Pancreas (tissue), 10 donors: ENCODE measurements around the gene JSRP1. TPM values are rescaled to one million over a fixed set of nuclear protein-coding genes. Genes with fewer than 3 reads are reported as not detected.

Source experiments
- ATAC-seq, 4 donors: fragments of 200-7000 bp; cut with Tn5 transposase; one replicate each; pipeline versions ENCODE4 v1.8.0 to v1.9.1; 2020; ENCODE audit warnings: mild to moderate bottlenecking in 4 of 4, moderate library complexity in 4 of 4
- DNase-seq, 6 donors: peaks; one replicate each; pipeline ENCODE4 v3.0.0-alpha.2; 2020
- FAIRE-seq: peaks from 2 replicates; lab custom pipeline; 2012; peaks lifted over from hg19 to GRCh38; lab: Jason Lieb, UNC
- H3K27ac ChIP-seq, 4 donors: fragments of 200-600 bp; sonication (generic); 1 replicate in 3 of 4; 2 replicates in 1 of 4; pipeline versions ENCODE4 v1.5.0 to v1.8.0; 2020
- H3K27me3 ChIP-seq, 4 donors: fragments of 200-600 bp; one replicate each; pipeline ENCODE4 v1.8.0; 2021
- H3K36me3 ChIP-seq, 3 donors: fragments of 200-600 bp; sonication (generic) in 1 of 3; one replicate each; pipeline versions ENCODE4 v1.5.0 to v1.8.0; 2020 to 2021
- H3K4me1 ChIP-seq, 3 donors: fragments of 200-600 bp; one replicate each; pipeline ENCODE4 v1.8.0; 2021
- H3K4me3 ChIP-seq, 4 donors: fragments of 200-600 bp; sonication (generic) in 2 of 4; one replicate each; pipeline versions ENCODE4 v1.5.0 to v1.8.0; 2020 to 2021
- H3K9me3 ChIP-seq, 4 donors: fragments of 200-600 bp; one replicate each; pipeline ENCODE4 v1.8.0; 2021
- WGBS, 2 donors: extraction: QIAGEN DNeasy Blood & Tissue Kit; methylation state at CpG; one replicate each; pipeline ENCODE4 v1.1.7; 2013; 5-methylcytosine and 5-hydroxymethylcytosine counted together
- intact Hi-C, 3 donors: fragments of 100-400 bp; cut with DNase I; formaldehyde crosslinking; loops; one replicate each; pipeline versions ENCODE4 v1.11.1 to v1.14.2; 2022
- polyA plus RNA-seq, 2 donors: library from polyadenylated mRNA; stranded (reverse); fragments of 200-250 nt; gene quantifications; one replicate each; pipeline ENCODE4 v1.2.3, GENCODE V29; 2013
- total RNA-seq, 6 donors: library from RNA; stranded (reverse); fragmentation: NEBNext Ultra II Directional in 4 of 6; extraction: Animal tissue kit (Norgen Biotek cat#: 25700) in 4 of 6; gene quantifications; one replicate each; pipeline versions ENCODE4 v1.2.1 to v1.2.4, GENCODE V29; 2021 to 2023
- TF ChIP-seq, protein P1 (sequence below), 4 donors: fragments of 200-600 bp; sonication (generic) in 3 of 4; IDR thresholded peaks; one replicate each; pipeline versions ENCODE4 v1.5.0 to v1.8.0; 2021; ENCODE audit warnings: antibody characterized with exemption in 4 of 4
- donor health status: healthy with polysubstance abuse.
- donor health status: DM: no; HTN: no; CAD: no; lungs with moderate emphysema.
- donor health status: DM: no; HTN: no; CAD: no.
- donor health status: control.
- donor health status: control.
- donor health status: Bipolar disorder and iron deficiency.
- donor health status: DM: yes; HTN: yes; CAD: no.
- donor health status: DM: no; HTN: no; CAD: no.
- donor health status: DM: no; HTN: no; CAD: no.
- donor health status: DM: yes; HTN: yes; CAD: no.

The JSRP1 gene
- total and polyA plus RNA-seq, 8 donors, result 0.29 to 4.0 (median 1.0) TPM; not detected in 2

DNA sequence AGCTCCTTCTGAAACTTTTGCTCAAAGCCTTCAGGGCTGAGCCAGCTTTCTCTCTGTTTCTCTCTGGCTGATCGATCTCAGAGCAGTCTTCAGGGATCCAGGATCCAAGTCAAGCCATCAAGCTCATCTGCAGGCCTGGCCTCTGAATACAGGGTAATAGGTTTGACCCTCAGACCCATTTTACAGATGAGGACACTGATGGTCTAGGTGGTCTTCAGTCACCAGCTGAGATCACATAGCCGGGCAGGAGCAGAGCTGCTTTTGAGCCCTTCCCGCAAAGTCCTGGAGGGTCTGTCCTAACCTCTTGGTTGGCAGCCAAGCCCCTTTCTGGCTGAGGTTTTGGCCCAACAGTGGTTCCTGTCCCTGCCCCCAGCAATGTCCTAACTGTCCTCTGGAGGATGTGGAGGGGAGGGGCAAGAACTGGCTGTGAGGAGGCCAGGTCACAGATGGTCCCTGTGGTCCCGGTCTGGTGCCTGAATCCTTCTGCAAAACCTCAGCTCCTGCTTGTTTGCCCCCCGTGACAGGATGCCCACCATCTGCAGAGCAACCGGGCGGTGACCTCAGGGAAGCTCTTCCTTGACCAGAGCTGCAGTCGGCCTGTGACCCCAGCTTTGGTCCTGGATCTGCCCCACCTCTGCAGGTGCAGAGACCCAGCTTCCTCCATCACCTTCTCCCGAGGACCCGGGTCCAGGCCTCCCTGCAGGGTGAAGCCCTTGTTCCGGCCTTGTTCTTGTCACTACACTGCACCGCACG lies 31.5 kb upstream of the JSRP1 start:
- Histone ChIP-seq H3K4me3 (no peak overlapping the region), H3K36me3 (no peaks in the 10 kb centered on the region), H3K9me3 (no peaks in the 10 kb centered on the region), H3K4me1 (peaks cover 0 to 16% (median 6%) of the 10 kb centered on the region in 3 donors), H3K27ac (no peak overlapping the region), H3K27me3 (peaks cover 0 to 28% (median 2%) of the 10 kb centered on the region in 4 donors)
- intact Hi-C loops, result no loop called here
- FAIRE-seq (no peak), ATAC-seq (no peak), DNase-seq (no peak)
- WGBS, 2 donors, result 76 to 85% methylated on average over 13 of the region's 13 CpGs
- TF ChIP-seq, protein P1, sequence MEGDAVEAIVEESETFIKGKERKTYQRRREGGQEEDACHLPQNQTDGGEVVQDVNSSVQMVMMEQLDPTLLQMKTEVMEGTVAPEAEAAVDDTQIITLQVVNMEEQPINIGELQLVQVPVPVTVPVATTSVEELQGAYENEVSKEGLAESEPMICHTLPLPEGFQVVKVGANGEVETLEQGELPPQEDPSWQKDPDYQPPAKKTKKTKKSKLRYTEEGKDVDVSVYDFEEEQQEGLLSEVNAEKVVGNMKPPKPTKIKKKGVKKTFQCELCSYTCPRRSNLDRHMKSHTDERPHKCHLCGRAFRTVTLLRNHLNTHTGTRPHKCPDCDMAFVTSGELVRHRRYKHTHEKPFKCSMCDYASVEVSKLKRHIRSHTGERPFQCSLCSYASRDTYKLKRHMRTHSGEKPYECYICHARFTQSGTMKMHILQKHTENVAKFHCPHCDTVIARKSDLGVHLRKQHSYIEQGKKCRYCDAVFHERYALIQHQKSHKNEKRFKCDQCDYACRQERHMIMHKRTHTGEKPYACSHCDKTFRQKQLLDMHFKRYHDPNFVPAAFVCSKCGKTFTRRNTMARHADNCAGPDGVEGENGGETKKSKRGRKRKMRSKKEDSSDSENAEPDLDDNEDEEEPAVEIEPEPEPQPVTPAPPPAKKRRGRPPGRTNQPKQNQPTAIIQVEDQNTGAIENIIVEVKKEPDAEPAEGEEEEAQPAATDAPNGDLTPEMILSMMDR (IDR thresholded peaks at IDR 0.05), result no peak

DNA sequence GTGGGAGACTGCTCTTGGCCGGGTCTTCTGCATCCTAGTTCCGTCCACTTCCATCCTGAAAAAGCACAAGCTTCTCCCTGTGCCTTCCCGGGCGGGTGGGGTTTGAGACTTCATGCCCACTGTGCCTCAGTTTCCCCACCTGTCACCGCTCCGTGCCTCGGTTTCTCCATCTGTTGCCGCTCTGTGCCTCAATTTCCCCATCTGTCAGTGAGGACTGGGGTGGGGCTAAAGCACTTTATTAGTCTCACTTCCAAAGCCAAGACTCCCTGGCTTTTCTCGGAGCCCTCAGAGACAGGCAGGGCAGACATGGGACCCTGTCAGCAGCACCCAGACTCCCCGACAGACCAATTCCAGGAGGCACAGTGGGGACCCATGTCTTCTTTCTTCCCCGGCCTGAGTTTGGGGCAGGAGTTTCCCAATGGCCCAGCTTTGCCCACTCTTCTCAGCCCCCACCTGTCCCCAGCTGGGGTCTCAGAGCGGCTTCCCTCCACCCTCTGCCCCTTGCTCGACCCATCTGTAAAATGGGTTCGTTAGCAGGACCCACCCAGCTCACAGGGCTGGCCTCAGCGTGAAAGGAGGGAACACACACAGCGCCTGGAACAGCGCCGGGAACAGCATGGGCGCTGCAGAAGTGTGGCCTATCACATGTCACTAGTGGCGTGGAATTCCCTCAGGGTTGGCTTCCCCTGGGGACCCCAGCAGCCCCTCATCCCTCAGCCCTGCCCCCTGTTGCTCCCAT lies 30.4 kb upstream of the JSRP1 start:
- FAIRE-seq (no peak), DNase-seq (no peak), ATAC-seq (no peak)
- TF ChIP-seq, protein P1 (IDR thresholded peaks at IDR 0.05), result no peak
- intact Hi-C loops, result no loop called here
- H3K27ac ChIP-seq, result no peak overlapping the region
- peaks cover 0 to 20% (median 2%) of the 10 kb centered on the region in 4 donors for H3K27me3 ChIP-seq
- WGBS, 2 donors, result 72 to 78% methylated on average over 20 of the region's 20 CpGs
- H3K4me3 ChIP-seq, result no peak overlapping the region
- no peaks in the 10 kb centered on the region for H3K36me3 ChIP-seq
- H3K4me1 ChIP-seq, result peaks cover 0 to 14% (median 6%) of the 10 kb centered on the region in 3 donors
- H3K9me3 ChIP-seq, result no peaks in the 10 kb centered on the region

DNA sequence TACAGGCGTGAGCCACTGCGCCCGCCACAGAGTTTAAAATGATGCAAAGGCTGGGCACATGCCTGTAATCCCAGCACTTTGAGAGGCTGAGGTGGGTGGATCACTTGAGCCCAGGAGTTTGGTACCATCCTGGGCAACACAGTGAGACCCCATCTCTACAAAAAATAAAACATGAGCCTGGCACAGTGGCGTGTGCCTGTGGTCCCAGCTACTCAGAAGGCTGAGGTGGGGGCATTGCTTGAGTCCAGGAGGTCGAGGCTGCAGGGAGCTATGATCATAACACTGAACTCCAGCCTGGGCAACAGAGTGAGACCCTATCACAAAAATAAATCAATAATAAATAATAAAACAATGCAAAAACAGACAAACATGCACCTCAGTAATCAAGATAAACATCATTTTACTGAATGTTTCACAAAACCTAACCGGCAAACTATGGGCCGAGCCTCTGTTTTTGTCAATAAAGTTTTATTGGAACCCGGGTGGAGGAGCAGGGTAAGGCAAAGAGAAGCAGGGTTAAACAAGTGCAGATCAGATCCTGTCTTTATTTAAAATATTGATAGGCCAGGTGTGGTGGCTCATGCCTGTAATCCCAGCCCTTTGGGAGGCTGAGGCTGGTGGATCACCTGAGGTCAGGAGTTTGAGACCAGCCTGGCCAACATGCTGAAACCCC lies 27.8 kb upstream of the JSRP1 start:
- FAIRE-seq (no peak), DNase-seq (no peak), ATAC-seq (no peak)
- Histone ChIP-seq H3K9me3 (no peaks in the 10 kb centered on the region), H3K27ac (no peak overlapping the region), H3K4me3 (no peak overlapping the region), H3K27me3 (no peaks in the 10 kb centered on the region), H3K4me1 (peaks cover 0 to 5% (median 0%) of the 10 kb centered on the region in 3 donors), H3K36me3 (no peaks in the 10 kb centered on the region)
- TF ChIP-seq, protein P1 (IDR thresholded peaks at IDR 0.05), result no peak
- intact Hi-C loops, result no loop called here
- 95 to 98% methylated on average over 8 of the region's 8 CpGs for WGBS, 2 donors

DNA sequence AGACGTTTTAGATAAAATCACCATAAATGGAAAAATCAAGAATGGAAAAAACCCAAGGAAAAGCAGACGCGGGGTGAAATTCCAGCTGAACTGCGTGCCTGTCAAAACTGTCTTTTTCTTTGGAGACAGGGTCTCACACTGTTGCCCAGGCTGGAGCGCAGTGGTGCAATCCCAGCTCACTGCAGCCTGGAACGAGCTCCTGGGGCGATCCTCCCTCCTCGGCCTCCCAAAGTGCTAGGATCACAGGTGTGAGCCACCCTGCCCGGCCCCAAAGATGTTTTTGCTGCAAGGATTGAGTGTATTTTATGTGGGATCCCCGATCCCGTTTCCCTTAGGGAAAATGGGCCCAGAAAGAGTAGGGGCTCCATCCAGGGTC lies 26.6 kb upstream of the JSRP1 start:
- FAIRE-seq (no peak), ATAC-seq (no peak), DNase-seq (no peak)
- Histone ChIP-seq H3K4me1 (peaks cover 0 to 5% (median 0%) of the 10 kb centered on the region in 3 donors), H3K4me3 (no peak overlapping the region), H3K27ac (no peak overlapping the region), H3K36me3 (no peaks in the 10 kb centered on the region), H3K9me3 (no peaks in the 10 kb centered on the region), H3K27me3 (no peaks in the 10 kb centered on the region)
- TF ChIP-seq, protein P1 (IDR thresholded peaks at IDR 0.05), result no peak
- 69 to 70% methylated on average over 11 of the region's 11 CpGs for WGBS, 2 donors
- intact Hi-C loops, result no loop called here
